ENCODE data around the gene RBBP5.

GRCh38 chr1:205076245-205076761 lies 45.5 kb downstream of the RBBP5 start:
- TF ChIP-seq CTCF (conservative IDR thresholded peaks at IDR 0.05), result no peak
- no peak for TF ChIP-seq EZH2 (IDR thresholded peaks at IDR 0.05; ENCODE audit: low read depth)
